HG03045 (cell line): ENCODE data around the gene YEATS4.

ENCODE experiments used
- ATAC-seq: cut with Tn5 transposase; IDR thresholded peaks from one replicate; pipeline ENCODE4 v1.9.1; 2021; ENCODE audit warnings: mild to moderate bottlenecking, moderate library complexity; ENCODE audit not compliant: unreplicated experiment

YEATS4 gene

DNA sequence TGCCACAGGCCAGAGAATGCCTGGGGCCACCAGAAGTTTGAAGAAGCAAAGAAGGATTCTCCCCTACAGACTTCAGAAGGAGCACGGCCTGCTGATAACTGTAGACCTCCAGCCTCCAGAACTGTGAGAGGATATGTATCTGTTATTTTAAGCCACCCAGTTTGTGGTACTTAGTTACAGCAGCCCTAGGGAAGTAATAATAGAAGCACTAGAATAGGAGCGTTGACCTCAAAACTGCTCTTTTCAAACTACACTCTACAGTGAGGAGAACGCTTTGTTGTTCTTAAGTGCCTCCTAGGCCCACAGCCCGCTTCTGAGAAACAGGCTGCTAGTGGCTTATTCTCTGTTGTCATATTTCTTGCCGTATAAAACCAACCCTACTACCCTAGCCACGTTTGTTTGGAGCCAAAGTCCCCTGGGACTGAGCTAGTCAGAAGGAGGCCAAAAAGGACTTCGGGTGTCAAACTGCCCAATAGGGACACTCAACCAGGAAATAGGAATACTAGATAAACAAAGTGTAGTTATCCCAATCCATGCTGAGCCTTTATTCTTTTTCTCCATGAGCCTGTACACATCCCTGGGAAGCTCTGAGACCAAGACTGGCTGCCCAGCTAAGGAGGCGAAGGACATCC, 72.2 kb downstream of the YEATS4 start:
- no peak for ATAC-seq

DNA sequence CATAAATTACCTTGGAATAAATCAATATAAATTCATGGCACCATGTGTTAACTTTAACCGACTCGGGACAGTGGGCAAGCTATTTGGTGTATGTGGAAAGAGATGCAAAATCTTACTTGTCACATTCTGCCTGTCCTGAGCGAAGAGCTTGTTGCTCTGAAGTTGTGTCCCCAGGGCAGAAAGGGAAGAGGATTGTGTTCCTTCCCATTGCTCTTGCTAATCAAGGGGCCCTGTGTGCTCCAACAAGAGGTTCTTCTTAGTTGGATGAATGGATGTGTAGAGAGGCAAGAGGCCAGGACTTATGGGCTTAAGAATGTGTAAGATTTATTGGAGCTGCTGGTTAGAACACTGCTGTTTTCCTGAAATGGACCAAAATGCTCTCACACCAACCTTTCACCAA, 74.1 kb downstream of the YEATS4 start:
- ATAC-seq, result no peak

DNA sequence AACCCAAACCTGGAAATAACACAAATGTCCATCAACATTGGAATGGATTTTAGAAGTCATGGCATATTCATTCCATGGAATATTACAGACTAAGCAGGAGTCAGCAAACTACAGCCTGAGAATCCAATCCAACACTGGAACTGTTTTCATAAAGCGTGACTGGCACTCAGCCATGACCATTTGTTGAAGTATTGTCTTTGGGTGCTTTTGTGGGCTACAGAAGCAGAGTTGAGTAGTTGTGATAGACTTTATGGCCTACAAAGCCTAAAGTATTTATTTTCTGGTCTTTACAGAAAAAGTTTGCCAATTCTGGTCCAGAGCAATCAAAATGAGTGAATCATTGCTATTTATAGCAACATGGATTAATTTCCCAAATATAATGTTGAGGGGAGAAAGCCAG, 76.1 kb downstream of the YEATS4 start:
- no peak for ATAC-seq

DNA sequence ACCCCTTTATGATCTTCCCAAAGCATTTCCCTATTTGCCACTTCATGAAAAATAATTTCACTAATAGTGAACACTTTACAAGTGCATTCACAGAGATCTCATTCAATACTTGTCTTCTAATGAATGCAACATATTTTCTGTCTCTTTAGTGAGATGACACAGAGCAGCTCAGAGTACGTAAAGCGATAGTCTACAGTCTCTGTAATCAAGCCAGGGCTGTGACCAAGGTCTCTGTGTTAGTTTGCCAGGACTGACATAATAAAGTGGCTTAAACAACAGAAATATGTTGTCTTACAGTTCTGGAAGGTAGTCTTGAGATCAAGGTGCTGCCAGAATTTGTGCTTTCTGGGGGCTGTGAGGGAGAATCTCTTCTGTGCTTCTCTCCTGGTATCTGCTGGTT, 77.5 kb downstream of the YEATS4 start:
- no peak for ATAC-seq

DNA sequence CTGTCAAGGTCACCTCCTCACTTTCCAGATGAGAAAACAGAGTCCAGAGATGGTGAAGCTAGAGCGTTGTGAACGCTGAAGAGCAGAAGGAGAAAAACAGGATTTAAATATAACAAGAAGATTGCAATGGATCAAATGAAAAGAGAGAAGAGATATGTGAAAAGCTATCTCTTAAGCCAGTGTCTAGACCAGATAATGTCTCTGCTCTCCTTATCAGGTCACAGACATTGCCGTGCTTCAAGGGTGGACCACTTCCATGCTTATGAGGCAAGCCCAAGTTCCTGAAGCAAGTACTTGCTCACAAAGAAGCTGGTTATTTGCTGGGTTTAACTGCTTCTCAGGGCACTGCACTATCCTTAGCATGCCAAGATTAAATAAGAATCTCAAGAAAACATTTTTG, 79.0 kb downstream of the YEATS4 start:
- no peak for ATAC-seq

DNA sequence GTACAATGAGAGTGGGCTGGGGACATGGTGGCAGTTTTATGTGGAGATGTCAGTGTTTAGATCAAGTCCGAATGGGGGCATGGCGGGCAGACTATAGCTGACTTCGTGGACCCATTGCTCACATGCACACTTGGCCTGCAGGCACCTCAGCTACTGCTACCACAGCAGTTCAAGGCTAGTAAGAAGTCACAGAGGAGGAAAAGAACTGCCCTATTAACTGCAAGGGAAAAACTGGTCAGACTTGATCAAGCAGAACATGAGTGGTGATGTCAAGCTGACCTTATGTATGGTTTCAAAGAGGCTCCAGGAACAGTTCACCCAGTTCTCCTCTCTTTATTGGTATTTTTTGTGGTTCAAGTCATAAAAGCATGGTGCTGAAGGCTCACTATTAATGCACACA, 80.5 kb downstream of the YEATS4 start:
- ATAC-seq, result no peak
